Kidney (tissue), 14 donors: ENCODE measurements around the gene KCTD5. TPM values are rescaled to one million over a fixed set of nuclear protein-coding genes. Genes with fewer than 3 reads are reported as not detected.

Experiments used
- DNase-seq, 5 donors: peaks; one replicate each; pipeline ENCODE4 v3.0.0-alpha.2; 2013 to 2020
- FAIRE-seq: peaks from 2 replicates; lab custom pipeline; 2012; peaks lifted over from hg19 to GRCh38; lab: Jason Lieb, UNC
- H3K27ac ChIP-seq, 2 donors: one replicate each; pipeline ENCODE4 v1.7.0; 2013; ENCODE audit warnings: low read depth in 2 of 2, low read length in 2 of 2, inconsistent platforms in 1 of 2
- H3K27me3 ChIP-seq: one replicate; pipeline ENCODE4 v1.7.1; 2013; ENCODE audit warnings: low read length, inconsistent platforms; ENCODE audit not compliant: control insufficient read depth, insufficient read depth
- H3K36me3 ChIP-seq, 3 donors: one replicate each; pipeline versions ENCODE4 v1.7.0 to v1.7.1; 2013; ENCODE audit warnings: low read length in 3 of 3, control low read depth in 1 of 3, inconsistent platforms in 1 of 3; ENCODE audit not compliant: insufficient read depth in 3 of 3, control insufficient read depth in 2 of 3
- H3K4me1 ChIP-seq, 3 donors: one replicate each; pipeline versions ENCODE4 v1.7.0 to v1.7.1; 2013; ENCODE audit warnings: low read length in 3 of 3, inconsistent platforms in 1 of 3, low read depth in 1 of 3; ENCODE audit not compliant: control insufficient read depth in 2 of 3, insufficient read depth in 2 of 3
- H3K4me3 ChIP-seq, 3 donors: one replicate each; pipeline versions ENCODE4 v1.7.0 to v1.8.1; 2013; ENCODE audit warnings: low read length in 3 of 3, control low read depth in 1 of 3, inconsistent platforms in 1 of 3
- H3K9ac ChIP-seq, 3 donors: one replicate each; pipeline versions ENCODE4 v1.7.0 to v1.7.1; 2013; ENCODE audit warnings: low read length in 3 of 3, control low read depth in 1 of 3, inconsistent platforms in 1 of 3
- H3K9me3 ChIP-seq, 3 donors: one replicate each; pipeline versions ENCODE4 v1.7.0 to v1.7.1; 2013; ENCODE audit warnings: low read length in 3 of 3, control low read depth in 1 of 3, inconsistent platforms in 1 of 3; ENCODE audit not compliant: control insufficient read depth in 2 of 3, insufficient read depth in 1 of 3
- CTCF ChIP-seq: IDR thresholded peaks from 3 replicates; pipeline ENCODE4 v1.5.1; 2012; ENCODE audit warnings: mild to moderate bottlenecking, moderate library complexity, borderline replicate concordance; ENCODE audit not compliant: insufficient read depth; ENCODE audit errors: extremely low read depth
- intact Hi-C: fragments of 100-400 bp; cut with DNase I; formaldehyde crosslinking; loops from one replicate; pipeline ENCODE4 v1.11.1; 2022
- polyA plus RNA-seq: library from polyadenylated mRNA; stranded (reverse); fragments of 350-450 nt; fragmentation: Illumina TruSeq; extraction: RNeasy Lipid Tissue Mini Kit (QIAGEN cat#74804); gene quantifications from one replicate; pipeline ENCODE4 v1.2.3, GENCODE V29; 2014; ENCODE audit warnings: low read depth, low replicate concordance; ENCODE audit not compliant: insufficient read depth
- total RNA-seq: library from RNA; stranded (reverse); fragmentation: NEBNext Ultra II Directional; extraction: Animal tissue kit (Norgen Biotek cat#: 25700); gene quantifications from one replicate; pipeline ENCODE4 v1.2.1, GENCODE V29; 2021
- donor health status: control.
- donor health status: control.
- donor health status: control.
- donor health status: control.
- donor health status: control.
- donor health status: DM: yes; HTN: yes; CAD: no.
- donor health status: Normal renal cell carcinoma (clear cell type).

The KCTD5 gene
- total and polyA plus RNA-seq, 2 donors from 2014 or later, result 12.8 to 19.9 TPM

- peaks cover 0 to 5% (median 0%) of the 10 kb centered on the region in 3 donors for H3K9me3 ChIP-seq
- H3K9ac ChIP-seq, result peak within 1 kb of the TSS; percentile 91 to 97 (median 96)
- H3K27ac ChIP-seq, result peak within 1 kb of the TSS; percentile 100
- no peak for TF ChIP-seq CTCF
- peaks cover 0 to 7% (median 5%) of the 10 kb centered on the region in 3 donors for H3K36me3 ChIP-seq
- DNase-seq, result peak; percentile 97 to 99 (median 98)
- peaks cover 0 to 28% (median 9%) of the 10 kb centered on the region in 3 donors for H3K4me1 ChIP-seq
- peak within 1 kb of the TSS; percentile 77 to 99 (median 98) for H3K4me3 ChIP-seq
- H3K27me3 ChIP-seq, result no peaks in the 10 kb centered on the region
- intact Hi-C loops, result no loop called here
- no peak for FAIRE-seq
Observed at GRCh38 chr16:2752035-2752849, 69.9 kb downstream of the KCTD5 start, which contains the start of gene SRRM2. SRRM2 (plus strand) TSS chr16:2752638; CDS start chr16:2756365, 3,727 bp downstream.

- Histone ChIP-seq H3K4me3 (peak overlapping the region; percentile 77 to 89 (median 89)), H3K36me3 (peaks cover 0 to 14% (median 9%) of the 10 kb centered on the region in 3 donors), H3K27ac (peak overlapping the region; percentile 100), H3K9ac (peak overlapping the region; percentile 63 to 96 (median 70)), H3K4me1 (peaks cover 0 to 28% (median 9%) of the 10 kb centered on the region in 3 donors), H3K27me3 (no peaks in the 10 kb centered on the region), H3K9me3 (peaks cover 0 to 5% (median 0%) of the 10 kb centered on the region in 3 donors)
- intact Hi-C loops, result no loop called here
- TF ChIP-seq CTCF, result no peak
- FAIRE-seq (no peak), DNase-seq (peak in 3 of 5 donors; percentile 89 to 93 (median 92))
Observed at GRCh38 chr16:2752850-2753732, 70.8 kb downstream of the KCTD5 start.

GRCh38 chr16:2753733-2754020 is 71.4 kb downstream of the KCTD5 start:
- H3K9ac ChIP-seq, result peak overlapping the region; percentile 63 to 86 (median 70)
- H3K4me3 ChIP-seq, result peak overlapping the region; percentile 77 to 89 (median 89)
- intact Hi-C loops, result no loop called here
- peaks cover 4 to 19% (median 14%) of the 10 kb centered on the region in 3 donors for H3K36me3 ChIP-seq
- no peak for TF ChIP-seq CTCF
- H3K4me1 ChIP-seq, result peaks cover 0 to 28% (median 9%) of the 10 kb centered on the region in 3 donors
- no peak for FAIRE-seq
- peak in 2 of 5 donors; percentile 29 to 36 for DNase-seq
- peak overlapping the region in 1 of 2 donors; percentile 100 for H3K27ac ChIP-seq
- H3K27me3 ChIP-seq, result no peaks in the 10 kb centered on the region
- H3K9me3 ChIP-seq, result peaks cover 0 to 5% (median 0%) of the 10 kb centered on the region in 3 donors
